ENCODE results near the gene LARGE1.

Gene LARGE1

GRCh38 chr22:33699176-33699575, 221.1 kb downstream of the LARGE1 start:
- TF ChIP-seq, protein P1, sequence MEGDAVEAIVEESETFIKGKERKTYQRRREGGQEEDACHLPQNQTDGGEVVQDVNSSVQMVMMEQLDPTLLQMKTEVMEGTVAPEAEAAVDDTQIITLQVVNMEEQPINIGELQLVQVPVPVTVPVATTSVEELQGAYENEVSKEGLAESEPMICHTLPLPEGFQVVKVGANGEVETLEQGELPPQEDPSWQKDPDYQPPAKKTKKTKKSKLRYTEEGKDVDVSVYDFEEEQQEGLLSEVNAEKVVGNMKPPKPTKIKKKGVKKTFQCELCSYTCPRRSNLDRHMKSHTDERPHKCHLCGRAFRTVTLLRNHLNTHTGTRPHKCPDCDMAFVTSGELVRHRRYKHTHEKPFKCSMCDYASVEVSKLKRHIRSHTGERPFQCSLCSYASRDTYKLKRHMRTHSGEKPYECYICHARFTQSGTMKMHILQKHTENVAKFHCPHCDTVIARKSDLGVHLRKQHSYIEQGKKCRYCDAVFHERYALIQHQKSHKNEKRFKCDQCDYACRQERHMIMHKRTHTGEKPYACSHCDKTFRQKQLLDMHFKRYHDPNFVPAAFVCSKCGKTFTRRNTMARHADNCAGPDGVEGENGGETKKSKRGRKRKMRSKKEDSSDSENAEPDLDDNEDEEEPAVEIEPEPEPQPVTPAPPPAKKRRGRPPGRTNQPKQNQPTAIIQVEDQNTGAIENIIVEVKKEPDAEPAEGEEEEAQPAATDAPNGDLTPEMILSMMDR (IDR thresholded peaks at IDR 0.05; ENCODE audit: low read depth, low read length, missing control alignments), result no peak
- no peak overlapping the region for H3K4me3 ChIP-seq (ENCODE audit: low read depth, low read length)
- no peak for DNase-seq
- no peaks in the 10 kb centered on the region for H3K36me3 ChIP-seq (replicated peaks)
- H3K27ac ChIP-seq, result no peak overlapping the region
- H3K27me3 ChIP-seq (replicated peaks), result no peaks in the 10 kb centered on the region
- in situ Hi-C loops (cut with HindIII; ENCODE audit: low pct_ligation_motif_present, low sequenced_read_pairs), result no loop called here

DNA sequence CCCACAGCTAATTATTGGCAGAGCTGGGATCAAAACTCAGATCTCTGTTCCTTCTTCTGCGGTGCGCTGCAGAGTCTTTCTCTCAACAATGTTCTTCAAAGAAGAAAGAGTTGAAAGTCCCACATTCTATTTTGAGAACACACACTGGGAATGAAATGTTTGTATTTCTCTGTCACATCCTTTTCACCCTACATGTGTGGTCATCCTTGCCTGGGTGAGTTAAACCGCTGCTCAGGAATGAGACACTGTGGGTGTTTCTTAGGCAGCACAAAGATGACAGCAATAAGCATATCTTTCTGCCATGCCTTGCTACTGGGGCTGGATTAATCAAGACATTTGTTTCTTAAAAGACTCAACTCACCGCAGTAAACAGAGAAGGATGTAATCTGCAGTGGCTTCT, 222.6 kb downstream of the LARGE1 start:
- H3K36me3 ChIP-seq (replicated peaks), result no peaks in the 10 kb centered on the region
- in situ Hi-C loops (cut with HindIII; ENCODE audit: low pct_ligation_motif_present, low sequenced_read_pairs), result no loop called here
- no peak overlapping the region for H3K4me3 ChIP-seq (ENCODE audit: low read depth, low read length)
- H3K27me3 ChIP-seq (replicated peaks), result no peaks in the 10 kb centered on the region
- no peak overlapping the region for H3K27ac ChIP-seq
- TF ChIP-seq, protein P1 (IDR thresholded peaks at IDR 0.05; ENCODE audit: low read depth, low read length, missing control alignments), result no peak
- DNase-seq, result peak; percentile 66

- TF ChIP-seq, protein P1 (IDR thresholded peaks at IDR 0.05; ENCODE audit: low read depth, low read length, missing control alignments), result no peak
- H3K4me3 ChIP-seq (ENCODE audit: low read depth, low read length), result no peak overlapping the region
- DNase-seq, result no peak
- no peaks in the 10 kb centered on the region for H3K36me3 ChIP-seq (replicated peaks)
- no peaks in the 10 kb centered on the region for H3K27me3 ChIP-seq (replicated peaks)
- in situ Hi-C loops (cut with HindIII; ENCODE audit: low pct_ligation_motif_present, low sequenced_read_pairs), result no loop called here
- no peak overlapping the region for H3K27ac ChIP-seq
Measured at GRCh38 chr22:33691057-33691630, 229.1 kb downstream of the LARGE1 start.

DNA sequence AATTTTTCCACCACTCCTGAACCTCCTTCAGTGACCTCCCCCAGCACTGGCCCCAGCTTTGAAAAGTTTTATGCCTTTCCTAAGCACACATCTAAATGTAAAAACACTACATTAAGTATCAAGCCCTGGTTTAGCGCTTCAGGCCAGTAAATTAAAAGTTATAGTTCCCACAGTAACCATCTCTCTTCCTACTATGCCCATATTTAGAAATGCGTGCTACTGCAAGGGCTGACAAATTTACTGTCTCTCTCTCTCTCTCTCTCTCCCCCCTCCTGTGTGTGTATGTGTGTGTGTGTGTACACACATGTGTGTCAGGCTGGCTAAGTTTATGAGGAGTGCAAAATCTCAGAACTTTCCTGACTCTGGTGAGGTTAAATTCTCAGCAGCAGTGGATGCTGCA, 231.4 kb downstream of the LARGE1 start:
- Histone ChIP-seq H3K27ac (no peak overlapping the region), H3K4me3 (ENCODE audit: low read depth, low read length) (no peak overlapping the region), H3K27me3 (replicated peaks) (no peaks in the 10 kb centered on the region), H3K36me3 (replicated peaks) (no peaks in the 10 kb centered on the region)
- TF ChIP-seq, protein P1 (IDR thresholded peaks at IDR 0.05; ENCODE audit: low read depth, low read length, missing control alignments), result no peak
- in situ Hi-C loops (cut with HindIII; ENCODE audit: low pct_ligation_motif_present, low sequenced_read_pairs), result no loop called here
- no peak for DNase-seq

DNA sequence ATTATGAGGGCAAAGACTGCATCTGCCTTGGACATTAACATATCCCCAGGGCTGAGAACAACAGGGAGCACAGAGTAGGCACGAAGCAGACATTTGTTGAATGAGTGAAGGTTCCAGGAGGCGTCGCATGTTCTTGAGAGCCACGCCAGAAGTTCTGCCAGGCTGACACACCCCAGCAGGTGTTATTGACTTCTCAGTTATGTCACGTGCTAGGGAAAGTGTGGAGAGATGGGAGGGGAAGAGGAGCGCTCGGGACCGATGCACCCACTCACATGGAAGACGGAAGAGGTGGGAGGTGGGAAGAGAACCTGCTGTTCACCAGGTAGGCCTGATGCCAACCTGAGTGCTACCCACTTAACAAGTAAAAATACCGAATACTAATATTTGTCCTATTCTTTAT, 232.8 kb downstream of the LARGE1 start:
- no peak overlapping the region for H3K27ac ChIP-seq
- in situ Hi-C loops (cut with HindIII; ENCODE audit: low pct_ligation_motif_present, low sequenced_read_pairs), result no loop called here
- DNase-seq, result no peak
- H3K4me3 ChIP-seq (ENCODE audit: low read depth, low read length), result no peak overlapping the region
- H3K36me3 ChIP-seq (replicated peaks), result no peaks in the 10 kb centered on the region
- no peaks in the 10 kb centered on the region for H3K27me3 ChIP-seq (replicated peaks)
- TF ChIP-seq, protein P1 (IDR thresholded peaks at IDR 0.05; ENCODE audit: low read depth, low read length, missing control alignments), result no peak

DNA sequence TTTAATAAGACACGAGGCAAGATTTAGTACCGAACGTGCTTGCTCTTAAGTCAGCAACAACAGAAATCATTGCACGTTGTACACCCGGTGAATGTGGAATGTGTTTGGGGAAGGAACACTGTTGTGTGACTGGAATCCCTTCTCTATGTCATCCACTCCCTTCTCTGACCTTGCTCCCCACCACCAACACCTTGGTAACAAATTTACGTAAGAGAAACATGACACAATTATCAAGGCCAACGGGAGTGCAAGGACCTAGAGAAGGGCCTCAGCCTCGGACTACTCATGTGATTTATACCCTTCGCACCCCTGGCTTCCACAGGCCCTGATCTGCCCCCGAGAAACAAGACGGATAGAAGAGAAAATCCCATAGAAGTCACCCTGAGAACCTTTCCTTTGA, 236.2 kb downstream of the LARGE1 start:
- H3K36me3 ChIP-seq (replicated peaks), result no peaks in the 10 kb centered on the region
- in situ Hi-C loops (cut with HindIII; ENCODE audit: low pct_ligation_motif_present, low sequenced_read_pairs), result no loop called here
- no peak overlapping the region for H3K4me3 ChIP-seq (ENCODE audit: low read depth, low read length)
- TF ChIP-seq, protein P1 (IDR thresholded peaks at IDR 0.05; ENCODE audit: low read depth, low read length, missing control alignments), result no peak
- H3K27ac ChIP-seq, result no peak overlapping the region
- no peaks in the 10 kb centered on the region for H3K27me3 ChIP-seq (replicated peaks)
- no peak for DNase-seq

Measured in brain microvascular endothelial cell (primary cell).